Natural killer cell (primary cell): ENCODE measurements around the gene FXN. TPM values are rescaled to one million over a fixed set of nuclear protein-coding genes. Genes with fewer than 3 reads are reported as not detected.

Source experiments
- ATAC-seq, 3 donors: fragments of 150-1000 bp in 2 of 3; fragments of 200-7000 bp in 1 of 3; cut with Tn5 transposase; 1 replicate in 1 of 3; 2 replicates in 2 of 3; pipeline ENCODE4 v1.10.0; 2021; ENCODE audit warnings: mild to moderate bottlenecking in 2 of 3, moderate library complexity in 2 of 3
- DNase-seq, 2 donors: peaks; one replicate each; pipeline versions ENCODE4 v3.0.0 to v3.0.0-alpha.2; 2013 to 2021; ENCODE audit warnings: mixed read lengths in 1 of 2
- H3K27ac ChIP-seq: one replicate; pipeline ENCODE4 v1.5.1; 2013; ENCODE audit warnings: mild to moderate bottlenecking, low read length
- H3K27me3 ChIP-seq: one replicate; pipeline ENCODE4 v1.6.1; 2013; ENCODE audit warnings: low read length; ENCODE audit not compliant: control insufficient read depth, insufficient read depth
- H3K36me3 ChIP-seq: one replicate; pipeline ENCODE4 v1.6.1; 2013; ENCODE audit warnings: low read length; ENCODE audit not compliant: control insufficient read depth, insufficient read depth
- H3K4me1 ChIP-seq: one replicate; pipeline ENCODE4 v1.6.1; 2013; ENCODE audit warnings: low read length; ENCODE audit not compliant: control insufficient read depth, insufficient read depth
- H3K4me3 ChIP-seq: one replicate; pipeline ENCODE4 v1.5.1; 2013; ENCODE audit warnings: low read length
- H3K9me3 ChIP-seq: one replicate; pipeline ENCODE4 v1.6.1; 2013; ENCODE audit warnings: low read length; ENCODE audit not compliant: control insufficient read depth, insufficient read depth
- H3K27ac Mint-ChIP-seq, 2 donors: one replicate each; pipeline ENCODE4 v1.8.0; 2022; ENCODE audit warnings: mild to moderate bottlenecking in 2 of 2, mixed read lengths in 2 of 2, moderate library complexity in 1 of 2
- H3K27me3 Mint-ChIP-seq, 2 donors: one replicate each; pipeline ENCODE4 v1.8.0; 2022; ENCODE audit warnings: low read depth in 2 of 2, mixed read lengths in 2 of 2
- H3K36me3 Mint-ChIP-seq: one replicate; pipeline ENCODE4 v1.8.0; 2022; ENCODE audit warnings: mixed read lengths
- H3K4me1 Mint-ChIP-seq, 2 donors: one replicate each; pipeline ENCODE4 v1.8.0; 2022; ENCODE audit warnings: mixed read lengths in 2 of 2
- H3K4me3 Mint-ChIP-seq: one replicate; pipeline ENCODE4 v1.8.0; 2022; ENCODE audit warnings: mild to moderate bottlenecking, moderate library complexity, mixed read lengths
- H3K9me3 Mint-ChIP-seq, 2 donors: one replicate each; pipeline ENCODE4 v1.8.0; 2022; ENCODE audit warnings: mixed read lengths in 2 of 2
- WGBS: methylation state at CpG from one replicate; pipeline ENCODE4 v1.1.7; 2013; ENCODE audit warnings: missing lambda C conversion rate; ENCODE audit not compliant: insufficient coverage; 5-methylcytosine and 5-hydroxymethylcytosine counted together
- intact Hi-C: fragments of 100-400 bp; cut with micrococcal nuclease; formaldehyde crosslinking; loops from one replicate; pipeline ENCODE4 v1.14.2; 2022
- total RNA-seq, 4 donors: library from RNA; stranded (reverse); fragments of 120-200 nt in 1 of 4; gene quantifications; one replicate each; pipeline versions ENCODE4 v1.2.3 to v1.2.4, GENCODE V29; 2013 to 2022
- TF ChIP-seq, protein P1 (sequence below): fragments of 200-600 bp; IDR thresholded peaks from one replicate; pipeline ENCODE4 v1.8.0; 2022; ENCODE audit warnings: antibody characterized with exemption

FXN gene
- total RNA-seq, 3 donors from 2014 or later (not counting 1 experiment from before 2014, with no cell fraction given) = 11.5 to 19.4 (median 18.9) TPM

DNA sequence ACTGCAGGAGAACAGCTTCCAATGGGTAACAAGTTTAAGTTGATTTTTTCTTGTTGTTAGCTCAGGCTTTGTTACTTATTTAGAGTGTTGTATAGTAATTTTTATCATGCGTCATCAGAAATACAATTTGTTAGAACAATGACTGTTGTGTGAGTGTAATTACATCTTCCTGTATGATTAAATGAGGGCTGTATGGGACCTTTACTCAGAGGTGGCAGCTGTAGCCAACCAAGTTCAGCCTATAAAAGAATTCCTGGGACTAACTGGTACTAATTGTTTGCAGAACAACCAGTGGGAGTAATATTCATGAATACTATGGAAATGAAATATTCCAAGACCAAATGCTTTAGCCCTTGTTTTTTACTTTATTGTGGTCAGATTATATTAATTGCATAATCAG, 107.7 kb downstream of the FXN start:
- no peaks in the 10 kb centered on the region for H3K4me1 ChIP-seq
- no peaks in the 10 kb centered on the region for H3K27me3 Mint-ChIP-seq
- no peaks in the 10 kb centered on the region for H3K36me3 ChIP-seq
- intact Hi-C loops = no loop called here
- no peak overlapping the region for H3K4me3 ChIP-seq
- no peak overlapping the region for H3K27ac Mint-ChIP-seq
- no peak for DNase-seq
- H3K9me3 Mint-ChIP-seq = no peaks in the 10 kb centered on the region
- no peak overlapping the region for H3K4me3 Mint-ChIP-seq
- H3K36me3 Mint-ChIP-seq = no peaks in the 10 kb centered on the region
- TF ChIP-seq, protein P1, sequence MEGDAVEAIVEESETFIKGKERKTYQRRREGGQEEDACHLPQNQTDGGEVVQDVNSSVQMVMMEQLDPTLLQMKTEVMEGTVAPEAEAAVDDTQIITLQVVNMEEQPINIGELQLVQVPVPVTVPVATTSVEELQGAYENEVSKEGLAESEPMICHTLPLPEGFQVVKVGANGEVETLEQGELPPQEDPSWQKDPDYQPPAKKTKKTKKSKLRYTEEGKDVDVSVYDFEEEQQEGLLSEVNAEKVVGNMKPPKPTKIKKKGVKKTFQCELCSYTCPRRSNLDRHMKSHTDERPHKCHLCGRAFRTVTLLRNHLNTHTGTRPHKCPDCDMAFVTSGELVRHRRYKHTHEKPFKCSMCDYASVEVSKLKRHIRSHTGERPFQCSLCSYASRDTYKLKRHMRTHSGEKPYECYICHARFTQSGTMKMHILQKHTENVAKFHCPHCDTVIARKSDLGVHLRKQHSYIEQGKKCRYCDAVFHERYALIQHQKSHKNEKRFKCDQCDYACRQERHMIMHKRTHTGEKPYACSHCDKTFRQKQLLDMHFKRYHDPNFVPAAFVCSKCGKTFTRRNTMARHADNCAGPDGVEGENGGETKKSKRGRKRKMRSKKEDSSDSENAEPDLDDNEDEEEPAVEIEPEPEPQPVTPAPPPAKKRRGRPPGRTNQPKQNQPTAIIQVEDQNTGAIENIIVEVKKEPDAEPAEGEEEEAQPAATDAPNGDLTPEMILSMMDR = no peak
- H3K27me3 ChIP-seq = no peaks in the 10 kb centered on the region
- no peak overlapping the region for H3K27ac ChIP-seq
- H3K9me3 ChIP-seq = no peaks in the 10 kb centered on the region
- peaks cover 5 to 9% of the 10 kb centered on the region in 2 donors for H3K4me1 Mint-ChIP-seq
- 100% methylated on average over 1 of the region's 1 CpG for WGBS
- no peak for ATAC-seq

DNA sequence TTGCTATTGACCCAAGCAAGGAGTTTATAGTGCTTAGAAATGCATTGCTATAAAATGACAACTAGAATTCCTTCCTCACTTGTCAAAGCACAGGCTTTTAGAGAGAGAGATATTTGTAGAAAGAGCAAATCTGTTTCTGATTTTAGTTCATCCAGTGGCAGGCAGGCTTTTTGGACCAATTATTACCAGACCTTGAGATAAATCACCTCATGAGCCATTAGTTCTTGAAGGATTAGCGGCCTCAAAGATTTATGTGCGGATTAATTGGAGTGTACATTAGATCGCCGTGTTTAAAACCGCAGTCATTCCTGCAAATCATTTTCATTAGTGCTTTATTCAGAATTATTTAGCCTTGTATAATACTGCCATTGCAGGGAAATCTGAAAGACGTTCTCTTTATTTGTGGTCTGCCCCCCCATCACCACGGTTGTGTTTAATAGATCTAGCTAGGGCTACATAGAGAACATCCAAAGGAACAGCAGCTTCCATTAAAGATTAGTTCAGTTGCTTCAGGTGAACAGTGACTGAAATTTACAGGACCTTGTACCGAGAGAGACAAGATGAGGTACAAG, 109.7 kb downstream of the FXN start:
- Histone ChIP-seq H3K27me3 (no peaks in the 10 kb centered on the region), H3K27ac (no peak overlapping the region), H3K4me1 (no peaks in the 10 kb centered on the region), H3K36me3 (no peaks in the 10 kb centered on the region), H3K4me3 (no peak overlapping the region), H3K9me3 (no peaks in the 10 kb centered on the region)
- TF ChIP-seq, protein P1 = no peak
- DNase-seq = no peak
- H3K27me3 Mint-ChIP-seq = no peaks in the 10 kb centered on the region
- no peaks in the 10 kb centered on the region for H3K36me3 Mint-ChIP-seq
- H3K4me3 Mint-ChIP-seq = no peak overlapping the region
- H3K4me1 Mint-ChIP-seq = peaks cover 5 to 9% of the 10 kb centered on the region in 2 donors
- intact Hi-C loops = no loop called here
- no peak for ATAC-seq
- no peaks in the 10 kb centered on the region for H3K9me3 Mint-ChIP-seq
- WGBS = 100% methylated on average over 8 of the region's 8 CpGs
- no peak overlapping the region for H3K27ac Mint-ChIP-seq

DNA sequence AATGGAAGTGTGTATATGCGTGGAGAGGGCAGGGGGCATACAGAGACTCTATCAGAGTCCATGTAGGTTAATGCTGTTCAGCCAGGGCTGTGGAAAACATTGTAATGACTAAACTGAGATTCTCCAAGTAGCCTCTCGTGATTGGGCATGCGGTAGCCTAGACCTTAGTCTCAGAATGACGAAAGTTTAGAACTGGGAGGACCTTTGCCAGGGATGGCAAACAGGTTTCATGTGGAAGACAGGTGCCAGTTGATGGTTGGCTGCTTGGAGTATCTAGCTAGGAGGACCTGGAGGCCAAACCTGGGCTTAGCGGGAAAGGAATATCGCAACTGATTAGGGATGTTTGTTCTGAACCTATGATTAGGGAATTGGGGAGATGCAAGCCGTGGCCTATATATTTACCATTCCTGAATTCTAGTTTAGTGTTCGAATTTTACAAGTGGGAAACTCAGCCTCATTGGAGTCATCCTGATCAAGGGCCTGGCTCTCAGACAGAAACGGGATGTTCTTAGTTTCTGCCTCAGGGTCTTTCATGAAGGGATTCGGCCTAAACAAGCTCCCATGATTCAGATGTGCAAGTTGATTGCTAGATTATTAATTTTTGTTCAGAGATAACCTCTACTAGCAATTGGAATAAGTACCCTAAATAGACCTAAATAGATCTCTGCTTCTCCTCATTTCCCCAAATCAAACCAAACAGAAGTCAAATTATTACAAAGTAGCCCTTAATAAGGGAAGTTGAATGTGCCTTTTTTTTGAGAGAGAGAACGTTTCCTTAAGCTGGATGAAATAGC, 111.7 kb downstream of the FXN start:
- no peak overlapping the region for H3K4me3 ChIP-seq
- Mint-ChIP-seq H3K27ac (no peak overlapping the region), H3K4me1 (peaks cover under 1 to 4% of the 10 kb centered on the region in 2 donors), H3K27me3 (no peaks in the 10 kb centered on the region), H3K36me3 (no peaks in the 10 kb centered on the region), H3K4me3 (no peak overlapping the region), H3K9me3 (no peaks in the 10 kb centered on the region)
- ATAC-seq (no peak), DNase-seq (no peak)
- no peak overlapping the region for H3K27ac ChIP-seq
- H3K9me3 ChIP-seq = no peaks in the 10 kb centered on the region
- H3K4me1 ChIP-seq = no peaks in the 10 kb centered on the region
- H3K36me3 ChIP-seq = no peaks in the 10 kb centered on the region
- TF ChIP-seq, protein P1 = no peak
- intact Hi-C loops = no loop called here
- 96% methylated on average over 10 of the region's 11 CpGs for WGBS
- H3K27me3 ChIP-seq = no peaks in the 10 kb centered on the region
